Pancreas (tissue), 10 donors: ENCODE measurements around the gene RNF41. TPM values are rescaled to one million over a fixed set of nuclear protein-coding genes. Genes with fewer than 3 reads are reported as not detected.
"Not testable (repeated sequence)": the region's sequence is repeated elsewhere in the genome, so short reads cannot be mapped to it uniquely, and the experiment has no call there.

Source experiments
- ATAC-seq, 4 donors: fragments of 200-7000 bp; cut with Tn5 transposase; one replicate each; pipeline versions ENCODE4 v1.8.0 to v1.9.1; 2020; ENCODE audit warnings: mild to moderate bottlenecking in 4 of 4, moderate library complexity in 4 of 4
- DNase-seq, 6 donors: peaks; one replicate each; pipeline ENCODE4 v3.0.0-alpha.2; 2020
- FAIRE-seq: peaks from 2 replicates; lab custom pipeline; 2012; peaks lifted over from hg19 to GRCh38; lab: Jason Lieb, UNC
- H3K27ac ChIP-seq, 4 donors: fragments of 200-600 bp; sonication (generic); 1 replicate in 3 of 4; 2 replicates in 1 of 4; pipeline versions ENCODE4 v1.5.0 to v1.8.0; 2020
- H3K27me3 ChIP-seq, 4 donors: fragments of 200-600 bp; one replicate each; pipeline ENCODE4 v1.8.0; 2021
- H3K36me3 ChIP-seq, 3 donors: fragments of 200-600 bp; sonication (generic) in 1 of 3; one replicate each; pipeline versions ENCODE4 v1.5.0 to v1.8.0; 2020 to 2021
- H3K4me1 ChIP-seq, 3 donors: fragments of 200-600 bp; one replicate each; pipeline ENCODE4 v1.8.0; 2021
- H3K4me3 ChIP-seq, 4 donors: fragments of 200-600 bp; sonication (generic) in 2 of 4; one replicate each; pipeline versions ENCODE4 v1.5.0 to v1.8.0; 2020 to 2021
- H3K9me3 ChIP-seq, 4 donors: fragments of 200-600 bp; one replicate each; pipeline ENCODE4 v1.8.0; 2021
- CTCF ChIP-seq, 4 donors: fragments of 200-600 bp; sonication (generic) in 3 of 4; IDR thresholded peaks; one replicate each; pipeline versions ENCODE4 v1.5.0 to v1.8.0; 2021; ENCODE audit warnings: antibody characterized with exemption in 4 of 4
- WGBS, 2 donors: extraction: QIAGEN DNeasy Blood & Tissue Kit; methylation state at CpG; one replicate each; pipeline ENCODE4 v1.1.7; 2013; 5-methylcytosine and 5-hydroxymethylcytosine counted together
- intact Hi-C, 3 donors: fragments of 100-400 bp; cut with DNase I; formaldehyde crosslinking; loops; one replicate each; pipeline versions ENCODE4 v1.11.1 to v1.14.2; 2022
- polyA plus RNA-seq, 2 donors: library from polyadenylated mRNA; stranded (reverse); fragments of 200-250 nt; gene quantifications; one replicate each; pipeline ENCODE4 v1.2.3, GENCODE V29; 2013
- total RNA-seq, 6 donors: library from RNA; stranded (reverse); fragmentation: NEBNext Ultra II Directional in 4 of 6; extraction: Animal tissue kit (Norgen Biotek cat#: 25700) in 4 of 6; gene quantifications; one replicate each; pipeline versions ENCODE4 v1.2.1 to v1.2.4, GENCODE V29; 2021 to 2023
- donor health status: healthy with polysubstance abuse.
- donor health status: DM: no; HTN: no; CAD: no; lungs with moderate emphysema.
- donor health status: DM: no; HTN: no; CAD: no.
- donor health status: control.
- donor health status: control.
- donor health status: Bipolar disorder and iron deficiency.
- donor health status: DM: yes; HTN: yes; CAD: no.
- donor health status: DM: no; HTN: no; CAD: no.
- donor health status: DM: no; HTN: no; CAD: no.
- donor health status: DM: yes; HTN: yes; CAD: no.

RNF41 gene
- total and polyA plus RNA-seq, 8 donors, result 6.8 to 21.9 (median 15.9) TPM

DNA sequence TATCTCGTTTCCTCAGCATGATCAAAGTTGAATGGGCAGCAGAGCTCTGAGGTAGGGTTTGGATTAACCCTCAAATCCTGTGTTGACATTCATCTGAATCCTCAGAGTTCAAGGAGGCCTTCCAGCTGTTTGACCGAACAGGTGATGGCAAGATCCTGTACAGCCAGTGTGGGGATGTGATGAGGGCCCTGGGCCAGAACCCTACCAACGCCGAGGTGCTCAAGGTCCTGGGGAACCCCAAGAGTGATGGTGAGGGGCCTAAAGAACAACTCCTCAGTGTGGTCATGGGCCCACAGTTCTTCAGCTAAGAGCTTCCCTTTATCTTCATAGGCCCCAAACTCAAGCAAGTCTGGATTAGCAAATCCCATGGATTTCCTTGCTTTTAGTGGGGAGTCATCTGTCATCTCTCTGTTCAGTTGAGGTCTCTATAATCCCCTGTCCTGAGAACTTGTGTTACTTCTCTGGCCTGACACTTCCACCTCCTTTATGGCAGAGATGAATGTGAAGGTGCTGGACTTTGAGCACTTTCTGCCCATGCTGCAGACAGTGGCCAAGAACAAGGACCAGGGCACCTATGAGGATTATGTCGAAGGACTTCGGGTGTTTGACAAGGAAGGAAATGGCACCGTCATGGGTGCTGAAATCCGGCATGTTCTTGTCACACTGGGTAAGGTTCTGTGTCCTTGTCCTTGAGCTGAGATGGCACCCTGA is 62.1 kb downstream of the RNF41 start:
- H3K36me3 ChIP-seq, result peaks cover 0 to 45% (median 19%) of the 10 kb centered on the region in 3 donors
- intact Hi-C loops, result no loop called here
- ATAC-seq (no peak), DNase-seq (no peak), FAIRE-seq (no peak)
- H3K9me3 ChIP-seq, result no peaks in the 10 kb centered on the region
- WGBS, 2 donors, result 10% methylated on average over 8 of the region's 8 CpGs
- no peaks in the 10 kb centered on the region for H3K27me3 ChIP-seq
- no peak for TF ChIP-seq CTCF (IDR thresholded peaks at IDR 0.05)
- H3K27ac ChIP-seq, result peak overlapping the region in 3 of 4 donors; percentile 86 to 96 (median 96)
- peak overlapping the region; percentile 54 to 86 (median 71) for H3K4me3 ChIP-seq
- peaks cover 8 to 23% (median 13%) of the 10 kb centered on the region in 3 donors for H3K4me1 ChIP-seq

- H3K4me1 ChIP-seq, result peaks cover 8 to 23% (median 13%) of the 10 kb centered on the region in 3 donors
- intact Hi-C loops, result no loop called here
- H3K36me3 ChIP-seq, result peaks cover 0 to 41% (median 19%) of the 10 kb centered on the region in 3 donors
- 0 to 1% methylated on average over 6 of the region's 6 CpGs for WGBS, 2 donors
- FAIRE-seq, result no peak
- peak; percentile 58 to 81 (median 72) for DNase-seq
- peak; percentile 43 to 69 (median 58) for ATAC-seq
- no peaks in the 10 kb centered on the region for H3K9me3 ChIP-seq
- no peaks in the 10 kb centered on the region for H3K27me3 ChIP-seq
- peak overlapping the region; percentile 54 to 86 (median 71) for H3K4me3 ChIP-seq
- peak overlapping the region; percentile 67 to 96 (median 91) for H3K27ac ChIP-seq
- no peak for TF ChIP-seq CTCF (IDR thresholded peaks at IDR 0.05)
Measured at GRCh38 chr12:56158926-56159461, 62.7 kb downstream of the RNF41 start.

- no peaks in the 10 kb centered on the region for H3K27me3 ChIP-seq
- H3K27ac ChIP-seq, result peak within 1 kb of the TSS; percentile 67 to 96 (median 91)
- DNase-seq (peak; percentile 85 to 98 (median 96)), FAIRE-seq (no peak), ATAC-seq (peak; percentile 89 to 94 (median 90))
- peaks cover 0 to 34% (median 19%) of the 10 kb centered on the region in 3 donors for H3K36me3 ChIP-seq
- TF ChIP-seq CTCF (IDR thresholded peaks at IDR 0.05), result no peak
- intact Hi-C loops, result no loop called here
- H3K9me3 ChIP-seq, result no peaks in the 10 kb centered on the region
- H3K4me3 ChIP-seq, result peak within 1 kb of the TSS; percentile 54 to 86 (median 71)
- H3K4me1 ChIP-seq, result peaks cover 8 to 23% (median 13%) of the 10 kb centered on the region in 3 donors
- WGBS, 2 donors, result 0 to 1% methylated on average over 29 to 30 of the region's 30 CpGs
Measured at GRCh38 chr12:56158029-56158925, 63.4 kb downstream of the RNF41 start, which contains the start of gene MYL6. Gene MYL6 (plus strand): TSS chr12:56158359. CDS start chr12:56158402, 43 bp downstream.

- 2 to 5% methylated on average over 45 of the region's 45 CpGs for WGBS, 2 donors
- Histone ChIP-seq H3K27me3 (no peaks in the 10 kb centered on the region), H3K36me3 (peaks cover 0 to 26% (median 19%) of the 10 kb centered on the region in 3 donors), H3K9me3 (no peaks in the 10 kb centered on the region), H3K27ac (peak overlapping the region; percentile 67 to 96 (median 91)), H3K4me3 (peak overlapping the region; percentile 33 to 86 (median 61)), H3K4me1 (peaks cover 13 to 27% (median 13%) of the 10 kb centered on the region in 3 donors)
- ATAC-seq, result peak; percentile 64 to 71 (median 68)
- no peak for FAIRE-seq
- intact Hi-C loops, result no loop called here
- peak; percentile 37 to 53 (median 43) for TF ChIP-seq CTCF (IDR thresholded peaks at IDR 0.05)
- peak; percentile 72 to 84 (median 77) for DNase-seq
Measured at GRCh38 chr12:56157201-56158028, 64.3 kb downstream of the RNF41 start.

DNA sequence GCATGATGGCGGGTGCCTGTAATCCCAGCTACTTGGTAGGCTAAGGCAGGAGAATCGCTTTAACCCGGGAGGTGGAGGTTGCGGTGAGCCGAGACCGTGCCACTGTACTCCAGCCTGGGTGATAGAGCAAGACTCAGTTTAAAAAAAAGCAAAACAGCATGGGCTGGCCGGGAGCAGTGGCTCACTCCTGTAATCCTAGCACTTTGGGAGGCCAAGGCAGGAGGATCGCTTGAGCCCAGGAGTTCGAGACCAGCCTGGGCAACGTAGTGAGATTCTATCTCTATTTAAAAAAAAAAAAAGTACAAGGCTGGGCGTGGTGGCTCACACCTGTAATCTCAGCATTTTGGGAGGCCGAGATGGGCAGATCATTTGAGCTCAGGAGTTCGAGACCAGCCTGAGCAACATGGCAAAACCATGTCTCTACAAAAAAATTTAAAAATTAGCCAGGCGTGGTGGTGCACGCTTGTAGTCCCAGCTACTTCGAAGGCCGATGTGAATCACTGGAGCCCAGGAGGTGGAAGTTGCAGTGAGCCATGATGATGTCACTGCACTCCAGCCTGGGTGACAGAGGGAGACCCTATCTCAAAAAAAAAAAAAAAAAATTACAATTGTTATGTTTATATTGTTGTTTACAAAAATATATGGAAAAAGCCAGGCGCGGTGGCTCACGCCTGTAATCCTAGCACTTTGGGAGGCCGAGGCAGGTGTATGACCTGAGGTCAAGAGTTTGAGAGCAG is 65.1 kb downstream of the RNF41 start:
- WGBS, 2 donors, result 90 to 93% methylated on average over 21 of the region's 21 CpGs
- H3K36me3 ChIP-seq, result peaks cover 0 to 18% (median 14%) of the 10 kb centered on the region in 3 donors
- H3K27me3 ChIP-seq, H3K9me3 ChIP-seq, intact Hi-C loops, FAIRE-seq, DNase-seq, ATAC-seq: not testable (repeated sequence)
- H3K4me1 ChIP-seq, result peaks cover 13 to 27% (median 15%) of the 10 kb centered on the region in 3 donors
- H3K4me3 ChIP-seq, result peak overlapping the region; percentile 33 to 86 (median 61)
- H3K27ac ChIP-seq, result peak overlapping the region; percentile 67 to 96 (median 91)
